T-helper 17 cell (primary cell): ENCODE results near the gene GNA12. TPM values are rescaled to one million over a fixed set of nuclear protein-coding genes. Genes with fewer than 3 reads are reported as not detected.
"Not testable (repeated sequence)": the region's sequence is repeated elsewhere in the genome, so short reads cannot be mapped to it uniquely, and the experiment has no call there.

Source experiments
- ATAC-seq: fragments of 150-1000 bp; cut with Tn5 transposase; 2 replicates; pipeline ENCODE4 v1.10.0; 2021; ENCODE audit warnings: mild to moderate bottlenecking, moderate library complexity
- DNase-seq, 3 donors: peaks; one replicate each; pipeline versions ENCODE4 v3.0.0 to v3.0.0-alpha.2; 2020 to 2021
- H3K9me3 ChIP-seq: one replicate; pipeline ENCODE4 v1.7.0; 2013; ENCODE audit warnings: low read length, mild to moderate bottlenecking; ENCODE audit not compliant: control insufficient read depth, poor library complexity, severe bottlenecking
- H3K27ac Mint-ChIP-seq: one replicate; pipeline ENCODE4 v1.8.0; 2022; ENCODE audit warnings: mild to moderate bottlenecking, moderate library complexity, mixed read lengths
- H3K27me3 Mint-ChIP-seq: one replicate; pipeline ENCODE4 v1.8.0; 2022; ENCODE audit warnings: mixed read lengths
- H3K36me3 Mint-ChIP-seq: one replicate; pipeline ENCODE4 v1.8.0; 2022; ENCODE audit warnings: low read depth, mixed read lengths
- H3K4me1 Mint-ChIP-seq: one replicate; pipeline ENCODE4 v1.8.0; 2022; ENCODE audit warnings: mild to moderate bottlenecking, mixed read lengths
- H3K4me3 Mint-ChIP-seq: one replicate; pipeline ENCODE4 v1.8.0; 2022; ENCODE audit warnings: mild to moderate bottlenecking, moderate library complexity, mixed read lengths
- total RNA-seq, 4 donors: library from RNA in 2 of 4; stranded (reverse) in 2 of 4; gene quantifications; one replicate each; pipeline ENCODE4 v1.2.3 and lab custom pipeline; 2022 to 2026

Gene GNA12
- total RNA-seq, 2 donors from 2014 or later, result 13.5 to 19.2 TPM

GRCh38 chr7:2693420-2694121 is 150.5 kb downstream of the GNA12 start:
- peaks cover 16% of the 10 kb centered on the region for H3K27me3 Mint-ChIP-seq
- DNase-seq, ATAC-seq: not testable (repeated sequence)

GRCh38 chr7:2692543-2692942 is 151.6 kb downstream of the GNA12 start:
- Mint-ChIP-seq H3K4me1 (peaks cover 5% of the 10 kb centered on the region), H3K27me3 (peaks cover 16% of the 10 kb centered on the region), H3K4me3 (no peak overlapping the region), H3K36me3 (peaks cover 2% of the 10 kb centered on the region), H3K27ac (no peak overlapping the region)
- DNase-seq (no peak), ATAC-seq (no peak)
- no peaks in the 10 kb centered on the region for H3K9me3 ChIP-seq

More at GRCh38 chr7:2693420-2694121, 150.5 kb downstream of the GNA12 start:
- H3K36me3 Mint-ChIP-seq, H3K9me3 ChIP-seq, H3K4me3 Mint-ChIP-seq: not testable (repeated sequence)
- H3K27ac Mint-ChIP-seq, result peak overlapping the region; percentile 14
- peaks cover 11% of the 10 kb centered on the region for H3K4me1 Mint-ChIP-seq

DNA sequence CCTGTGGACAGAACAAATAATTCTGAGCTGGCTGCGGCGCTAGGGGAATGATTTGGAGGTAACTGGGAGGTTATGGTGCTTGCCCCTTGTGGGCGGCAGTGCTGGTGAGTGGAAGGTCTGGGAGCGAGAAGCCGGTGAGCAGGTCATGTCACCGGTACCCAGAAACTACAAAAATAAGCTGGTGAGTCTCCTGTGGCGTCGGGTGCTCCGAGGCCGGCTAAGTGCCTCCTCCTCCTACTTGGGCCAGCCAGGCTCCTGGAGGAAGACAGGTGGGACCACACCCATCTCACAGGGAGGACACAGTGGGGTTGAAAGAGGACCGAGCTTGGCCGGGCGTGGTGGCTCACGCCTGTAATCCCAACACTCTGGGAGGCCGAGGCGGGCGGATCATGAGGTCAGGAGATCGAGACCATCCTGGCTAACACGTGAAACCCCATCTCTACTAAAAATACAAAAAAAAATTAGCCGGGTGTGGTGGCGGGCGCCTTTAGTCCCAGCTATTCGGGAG is 152.1 kb downstream of the GNA12 start:
- H3K4me1 Mint-ChIP-seq, H3K9me3 ChIP-seq, ATAC-seq, DNase-seq, H3K27ac Mint-ChIP-seq, H3K36me3 Mint-ChIP-seq, H3K4me3 Mint-ChIP-seq: not testable (repeated sequence)
- H3K27me3 Mint-ChIP-seq, result peaks cover 21% of the 10 kb centered on the region

GRCh38 chr7:2691011-2691707 is 152.9 kb downstream of the GNA12 start:
- ATAC-seq (no peak), DNase-seq (no peak)
- Mint-ChIP-seq H3K4me3 (peak overlapping the region; percentile 9), H3K4me1 (peaks cover 5% of the 10 kb centered on the region), H3K36me3 (peaks cover 2% of the 10 kb centered on the region), H3K27me3 (peaks cover 24% of the 10 kb centered on the region), H3K27ac (no peak overlapping the region)
- no peaks in the 10 kb centered on the region for H3K9me3 ChIP-seq

DNA sequence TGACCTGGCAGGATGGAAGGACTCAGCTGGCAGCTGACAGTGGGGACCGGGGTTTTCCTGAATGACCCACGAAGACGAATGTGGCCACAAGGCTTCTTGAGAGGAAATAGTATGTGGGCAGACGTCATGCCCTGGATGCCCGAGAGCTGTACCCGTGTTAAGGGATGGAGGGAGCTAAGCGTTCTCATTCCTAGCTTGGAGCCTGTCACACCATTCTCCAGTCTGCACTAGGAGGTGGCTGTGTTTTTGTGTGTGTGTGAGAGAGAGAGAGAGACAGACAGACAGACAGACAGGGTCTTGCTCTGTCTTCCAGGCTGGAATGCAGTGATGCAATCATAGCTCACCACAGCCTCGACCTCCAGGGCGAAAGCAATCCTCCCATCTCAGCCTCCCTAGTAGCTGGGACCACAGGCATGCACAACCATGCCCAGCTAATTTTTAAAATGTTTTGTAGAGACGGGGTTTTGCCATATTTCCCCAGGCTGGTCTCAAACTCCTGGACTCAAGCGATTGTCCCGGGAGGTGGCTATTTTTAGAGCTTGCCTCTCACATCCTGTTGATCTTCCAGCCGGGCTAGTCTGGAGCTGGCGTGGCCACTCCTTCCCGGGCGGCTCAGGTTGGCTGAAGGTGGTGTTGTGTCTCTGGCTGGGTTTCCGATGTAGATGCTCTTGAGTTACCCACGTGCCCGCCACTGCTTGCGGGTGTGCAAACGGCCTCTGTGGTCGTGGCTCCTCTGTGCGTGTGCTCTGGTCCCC is 154.0 kb downstream of the GNA12 start:
- Mint-ChIP-seq H3K36me3 (peaks cover 2% of the 10 kb centered on the region), H3K27ac (no peak overlapping the region), H3K4me1 (peaks cover 5% of the 10 kb centered on the region), H3K27me3 (peaks cover 27% of the 10 kb centered on the region), H3K4me3 (no peak overlapping the region)
- no peaks in the 10 kb centered on the region for H3K9me3 ChIP-seq
- no peak for ATAC-seq
- DNase-seq, result no peak

DNA sequence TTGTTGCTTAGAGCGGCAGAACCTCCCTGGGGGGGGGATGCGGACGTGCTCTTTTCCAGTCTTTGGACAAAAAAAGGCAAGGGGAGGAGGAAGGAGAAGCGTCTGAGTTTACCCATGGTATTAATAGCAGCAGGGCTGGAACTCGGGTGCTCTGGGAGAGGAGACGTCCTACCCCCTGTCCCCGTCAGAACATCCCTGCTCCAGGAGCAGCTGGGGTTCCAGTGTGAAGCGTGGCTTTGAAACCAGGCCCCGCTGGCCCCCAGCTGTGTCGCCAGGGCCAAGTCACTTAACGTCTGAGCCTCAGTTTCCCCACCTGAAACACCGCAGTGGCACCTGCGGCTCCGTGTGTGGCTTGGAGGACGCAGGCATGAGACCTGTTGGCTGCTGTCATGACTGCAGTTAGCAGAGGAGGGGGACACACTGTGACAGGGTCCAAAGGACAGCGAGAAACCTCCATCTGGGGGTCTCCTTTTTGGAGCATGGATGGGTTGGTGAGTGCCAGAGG is 154.7 kb downstream of the GNA12 start:
- Mint-ChIP-seq H3K27me3 (peaks cover 28% of the 10 kb centered on the region), H3K36me3 (peaks cover 2% of the 10 kb centered on the region), H3K4me3 (no peak overlapping the region), H3K4me1 (peaks cover 5% of the 10 kb centered on the region), H3K27ac (no peak overlapping the region)
- ATAC-seq, result no peak
- DNase-seq, result no peak
- no peaks in the 10 kb centered on the region for H3K9me3 ChIP-seq

DNA sequence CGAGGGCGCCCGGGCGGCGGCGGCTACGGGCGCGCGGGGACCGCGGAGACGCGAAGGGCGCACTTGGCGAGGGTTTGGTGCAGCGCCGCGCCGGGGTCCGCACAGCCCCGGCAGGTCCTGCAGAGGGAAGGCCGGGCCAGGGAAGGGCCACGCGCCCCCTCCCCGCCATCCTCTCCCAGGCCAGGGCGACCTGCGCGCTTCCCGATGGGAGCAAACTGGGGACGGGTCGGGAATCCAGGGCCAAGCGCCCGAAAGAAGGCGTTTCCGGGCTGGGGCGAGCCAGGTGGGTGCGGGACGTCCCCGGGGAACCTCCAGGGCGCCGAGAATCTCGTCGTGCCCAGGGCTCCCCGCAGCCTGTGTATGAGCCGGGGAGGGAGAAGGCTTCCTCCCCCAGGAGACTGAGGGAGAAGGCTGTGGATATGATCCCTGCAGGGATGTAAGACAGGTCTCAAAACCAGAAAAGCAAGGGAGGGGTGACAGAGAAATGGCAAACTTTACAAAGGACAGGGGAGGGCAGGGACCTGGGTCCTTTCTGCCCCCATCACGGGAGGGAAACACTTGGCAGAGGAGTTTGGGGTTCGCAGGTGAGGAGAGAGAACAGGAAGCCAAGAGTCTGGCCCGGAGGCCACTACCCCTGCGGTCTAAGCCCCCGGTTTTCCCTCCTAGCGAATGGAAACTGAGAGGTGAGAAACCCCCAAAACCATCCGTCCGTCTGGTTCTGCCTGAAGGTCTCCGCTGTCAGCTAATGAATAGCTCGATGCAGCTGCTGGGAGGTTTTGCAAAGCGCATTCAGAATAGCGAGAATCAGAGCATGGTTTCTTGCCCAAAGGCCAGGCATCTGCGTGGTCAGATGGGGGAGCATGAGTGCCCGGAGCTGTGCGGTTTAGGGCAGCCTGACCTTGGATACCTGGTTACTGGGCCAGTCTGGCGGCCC is 155.4 kb downstream of the GNA12 start:
- peak overlapping the region; percentile 39 for H3K4me3 Mint-ChIP-seq
- peaks cover 32% of the 10 kb centered on the region for H3K27me3 Mint-ChIP-seq
- DNase-seq (no peak), ATAC-seq (peak; percentile 21)
- H3K4me1 Mint-ChIP-seq, result peaks cover 5% of the 10 kb centered on the region
- H3K36me3 Mint-ChIP-seq, result peaks cover 2% of the 10 kb centered on the region
- H3K9me3 ChIP-seq, result no peaks in the 10 kb centered on the region
- H3K27ac Mint-ChIP-seq, result no peak overlapping the region

- peaks cover 35% of the 10 kb centered on the region for H3K27me3 Mint-ChIP-seq
- peaks cover 5% of the 10 kb centered on the region for H3K4me1 Mint-ChIP-seq
- H3K9me3 ChIP-seq, result no peaks in the 10 kb centered on the region
- DNase-seq (no peak), ATAC-seq (no peak)
- H3K27ac Mint-ChIP-seq, result no peak within 1 kb of the TSS
- peaks cover 5% of the 10 kb centered on the region for H3K36me3 Mint-ChIP-seq
- H3K4me3 Mint-ChIP-seq, result peak within 1 kb of the TSS; percentile 55
Observed at GRCh38 chr7:2687881-2688318, 156.2 kb downstream of the GNA12 start, which contains the start of gene AMZ1. AMZ1 (plus strand) TSS chr7:2688202; CDS start chr7:2700452, 12,250 bp downstream.

- H3K36me3 Mint-ChIP-seq, result peaks cover 5% of the 10 kb centered on the region
- ATAC-seq, result no peak
- H3K27me3 Mint-ChIP-seq, result peaks cover 40% of the 10 kb centered on the region
- DNase-seq, result no peak
- H3K9me3 ChIP-seq, result no peaks in the 10 kb centered on the region
- no peak overlapping the region for H3K27ac Mint-ChIP-seq
- peaks cover 5% of the 10 kb centered on the region for H3K4me1 Mint-ChIP-seq
- peak overlapping the region; percentile 55 for H3K4me3 Mint-ChIP-seq
Observed at GRCh38 chr7:2687338-2687869, 156.7 kb downstream of the GNA12 start.

DNA sequence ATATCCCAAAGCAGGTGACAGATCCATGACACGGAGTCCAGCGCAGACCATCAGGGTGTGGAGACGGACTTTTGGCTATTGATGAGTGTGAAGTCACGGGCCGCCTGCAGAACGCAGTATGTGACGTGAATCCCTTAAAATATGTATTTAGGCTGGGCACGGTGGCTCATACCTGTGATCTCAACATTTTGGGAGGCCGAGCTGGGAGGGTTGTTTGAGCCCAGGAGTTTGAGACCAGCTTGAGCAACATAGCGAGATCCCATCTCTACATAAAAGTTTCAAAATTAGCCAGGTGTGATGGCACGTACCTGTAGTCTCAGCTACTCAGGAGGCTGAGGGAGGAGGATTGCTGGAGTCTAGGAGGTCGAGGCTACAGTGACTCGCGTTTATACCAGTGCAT is 158.0 kb downstream of the GNA12 start:
- H3K36me3 Mint-ChIP-seq, result peaks cover 5% of the 10 kb centered on the region
- H3K27me3 Mint-ChIP-seq, result peaks cover 46% of the 10 kb centered on the region
- DNase-seq, result no peak
- H3K4me1 Mint-ChIP-seq, result peaks cover 5% of the 10 kb centered on the region
- no peak overlapping the region for H3K4me3 Mint-ChIP-seq
- H3K9me3 ChIP-seq, result no peaks in the 10 kb centered on the region
- no peak for ATAC-seq
- no peak overlapping the region for H3K27ac Mint-ChIP-seq

DNA sequence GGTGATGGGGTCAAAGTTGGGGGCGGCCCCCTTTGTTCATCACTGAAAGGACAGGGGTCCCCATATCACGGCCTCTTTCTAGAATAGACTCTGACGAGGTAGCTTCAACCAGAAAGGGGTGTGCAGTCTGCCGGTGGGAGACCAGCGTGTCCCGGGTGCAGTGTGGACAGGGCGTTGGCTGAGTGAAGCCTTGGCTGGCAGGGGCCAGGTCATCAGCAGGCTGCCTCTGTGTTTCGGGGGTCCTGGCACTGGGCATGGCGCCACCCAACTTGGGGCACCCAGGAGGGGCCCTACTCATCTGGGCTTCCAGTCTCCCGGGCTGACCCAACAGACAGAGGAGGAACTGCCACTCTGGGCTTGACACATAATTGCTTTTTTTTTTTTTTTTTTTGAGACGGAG is 159.6 kb downstream of the GNA12 start:
- Mint-ChIP-seq H3K4me3 (no peak overlapping the region), H3K27me3 (peaks cover 44% of the 10 kb centered on the region), H3K4me1 (peaks cover 4% of the 10 kb centered on the region), H3K36me3 (peaks cover 5% of the 10 kb centered on the region), H3K27ac (no peak overlapping the region)
- no peaks in the 10 kb centered on the region for H3K9me3 ChIP-seq
- ATAC-seq (no peak), DNase-seq (no peak)
